Measurements from ENCODE around the gene CSGALNACT2.
A peak's percentile ranks its signal among the peaks of the same experiment; 100 is the strongest.

CSGALNACT2 gene

GRCh38 chr10:43138021-43138756 lies at the start of gene CSGALNACT2:
TSS of gene CSGALNACT2 (plus strand) at chr10:43138445. CDS start at chr10:43155150, 16,705 bp downstream.
- DNase-seq (ENCODE audit: low read depth): peak; percentile 91
- H3K4me3 ChIP-seq (ENCODE audit: low read length): peak within 1 kb of the TSS; percentile 81
- no peak for TF ChIP-seq CTCF (IDR thresholded peaks at IDR 0.05; ENCODE audit: insufficient read depth, low read depth, low read length, missing control alignments)

GRCh38 chr10:43089519-43089918 lies 48.7 kb upstream of the CSGALNACT2 start:
- no peak for DNase-seq (ENCODE audit: low read depth)
- TF ChIP-seq CTCF (IDR thresholded peaks at IDR 0.05; ENCODE audit: insufficient read depth, low read depth, low read length, missing control alignments): no peak
- H3K4me3 ChIP-seq (ENCODE audit: low read length): no peak overlapping the region

GRCh38 chr10:43090188-43090587 lies 48.1 kb upstream of the CSGALNACT2 start:
- DNase-seq (ENCODE audit: low read depth): no peak
- TF ChIP-seq CTCF (IDR thresholded peaks at IDR 0.05; ENCODE audit: insufficient read depth, low read depth, low read length, missing control alignments): no peak
- no peak overlapping the region for H3K4me3 ChIP-seq (ENCODE audit: low read length)

- TF ChIP-seq CTCF (IDR thresholded peaks at IDR 0.05; ENCODE audit: insufficient read depth, low read depth, low read length, missing control alignments): no peak
- no peak for DNase-seq (ENCODE audit: low read depth)
Observed at GRCh38 chr10:43090664-43091063, 47.6 kb upstream of the CSGALNACT2 start.

GRCh38 chr10:43091846-43092245 lies 46.4 kb upstream of the CSGALNACT2 start:
- DNase-seq (ENCODE audit: low read depth): no peak
- no peak for TF ChIP-seq CTCF (IDR thresholded peaks at IDR 0.05; ENCODE audit: insufficient read depth, low read depth, low read length, missing control alignments)
- no peak overlapping the region for H3K4me3 ChIP-seq (ENCODE audit: low read length)

More at GRCh38 chr10:43090664-43091063, 47.6 kb upstream of the CSGALNACT2 start:
- H3K4me3 ChIP-seq (ENCODE audit: low read length): no peak overlapping the region

- DNase-seq (ENCODE audit: low read depth): peak; percentile 15
- peak; percentile 22 for TF ChIP-seq CTCF (IDR thresholded peaks at IDR 0.05; ENCODE audit: insufficient read depth, low read depth, low read length, missing control alignments)
- no peak overlapping the region for H3K4me3 ChIP-seq (ENCODE audit: low read length)
Observed at GRCh38 chr10:43093423-43094076, 44.7 kb upstream of the CSGALNACT2 start.
